ENCODE results near the gene CDH16.

DNA sequence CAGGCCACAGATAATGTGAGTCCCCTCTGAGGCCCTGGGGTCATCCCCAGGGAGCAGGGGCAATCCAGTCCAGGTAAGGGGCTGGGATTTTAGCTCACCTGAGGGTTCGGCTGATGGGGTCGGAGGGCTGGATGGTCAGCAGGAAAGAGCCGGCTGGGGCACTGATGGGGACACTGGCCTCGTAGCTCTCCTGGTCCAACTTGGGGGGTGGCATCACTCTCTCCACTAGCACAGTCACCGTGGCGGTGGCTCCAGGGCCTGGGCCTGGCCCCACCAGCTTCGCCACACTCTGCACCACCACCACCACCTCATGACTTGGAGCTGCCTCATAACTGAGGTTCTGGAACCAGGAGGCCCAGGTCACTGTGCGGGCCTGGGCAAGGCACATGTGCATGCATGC, 6.9 kb downstream of the CDH16 start:
- TF ChIP-seq, protein P1, sequence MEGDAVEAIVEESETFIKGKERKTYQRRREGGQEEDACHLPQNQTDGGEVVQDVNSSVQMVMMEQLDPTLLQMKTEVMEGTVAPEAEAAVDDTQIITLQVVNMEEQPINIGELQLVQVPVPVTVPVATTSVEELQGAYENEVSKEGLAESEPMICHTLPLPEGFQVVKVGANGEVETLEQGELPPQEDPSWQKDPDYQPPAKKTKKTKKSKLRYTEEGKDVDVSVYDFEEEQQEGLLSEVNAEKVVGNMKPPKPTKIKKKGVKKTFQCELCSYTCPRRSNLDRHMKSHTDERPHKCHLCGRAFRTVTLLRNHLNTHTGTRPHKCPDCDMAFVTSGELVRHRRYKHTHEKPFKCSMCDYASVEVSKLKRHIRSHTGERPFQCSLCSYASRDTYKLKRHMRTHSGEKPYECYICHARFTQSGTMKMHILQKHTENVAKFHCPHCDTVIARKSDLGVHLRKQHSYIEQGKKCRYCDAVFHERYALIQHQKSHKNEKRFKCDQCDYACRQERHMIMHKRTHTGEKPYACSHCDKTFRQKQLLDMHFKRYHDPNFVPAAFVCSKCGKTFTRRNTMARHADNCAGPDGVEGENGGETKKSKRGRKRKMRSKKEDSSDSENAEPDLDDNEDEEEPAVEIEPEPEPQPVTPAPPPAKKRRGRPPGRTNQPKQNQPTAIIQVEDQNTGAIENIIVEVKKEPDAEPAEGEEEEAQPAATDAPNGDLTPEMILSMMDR (IDR thresholded peaks at IDR 0.05): no peak
- TF ChIP-seq POLR2A (IDR thresholded peaks at IDR 0.05): no peak

Measured in heart left ventricle (tissue), 13 donors.